Stimulated activated CD8-positive, alpha-beta memory T cell treated with anti-CD3 and anti-CD28 coated beads, Interleukin-2, amount 100 ng/mL, for 1 hour (primary cell): ENCODE results near the gene CTSA.
A peak's percentile ranks its signal among the peaks of the same experiment; 100 is the strongest.
"Not testable (repeated sequence)": the region's sequence is repeated elsewhere in the genome, so short reads cannot be mapped to it uniquely, and the experiment has no call there.

ENCODE experiments used
- DNase-seq, 2 donors: peaks; one replicate each; pipeline ENCODE4 v3.0.0-alpha.2; 2020; ENCODE audit warnings: low read depth in 2 of 2

The CTSA gene

GRCh38 chr20:45918182-45918737 lies 27.1 kb downstream of the CTSA start:
- no peak for DNase-seq

GRCh38 chr20:45918779-45919537 lies 27.8 kb downstream of the CTSA start:
- no peak for DNase-seq

GRCh38 chr20:45919542-45920399 lies 28.6 kb downstream of the CTSA start:
- DNase-seq = no peak

GRCh38 chr20:45920462-45921336 lies 29.6 kb downstream of the CTSA start:
- DNase-seq = no peak

- DNase-seq = no peak
These were observed 30.4 kb downstream of the CTSA start for GRCh38 chr20:45921337-45922189.

DNA sequence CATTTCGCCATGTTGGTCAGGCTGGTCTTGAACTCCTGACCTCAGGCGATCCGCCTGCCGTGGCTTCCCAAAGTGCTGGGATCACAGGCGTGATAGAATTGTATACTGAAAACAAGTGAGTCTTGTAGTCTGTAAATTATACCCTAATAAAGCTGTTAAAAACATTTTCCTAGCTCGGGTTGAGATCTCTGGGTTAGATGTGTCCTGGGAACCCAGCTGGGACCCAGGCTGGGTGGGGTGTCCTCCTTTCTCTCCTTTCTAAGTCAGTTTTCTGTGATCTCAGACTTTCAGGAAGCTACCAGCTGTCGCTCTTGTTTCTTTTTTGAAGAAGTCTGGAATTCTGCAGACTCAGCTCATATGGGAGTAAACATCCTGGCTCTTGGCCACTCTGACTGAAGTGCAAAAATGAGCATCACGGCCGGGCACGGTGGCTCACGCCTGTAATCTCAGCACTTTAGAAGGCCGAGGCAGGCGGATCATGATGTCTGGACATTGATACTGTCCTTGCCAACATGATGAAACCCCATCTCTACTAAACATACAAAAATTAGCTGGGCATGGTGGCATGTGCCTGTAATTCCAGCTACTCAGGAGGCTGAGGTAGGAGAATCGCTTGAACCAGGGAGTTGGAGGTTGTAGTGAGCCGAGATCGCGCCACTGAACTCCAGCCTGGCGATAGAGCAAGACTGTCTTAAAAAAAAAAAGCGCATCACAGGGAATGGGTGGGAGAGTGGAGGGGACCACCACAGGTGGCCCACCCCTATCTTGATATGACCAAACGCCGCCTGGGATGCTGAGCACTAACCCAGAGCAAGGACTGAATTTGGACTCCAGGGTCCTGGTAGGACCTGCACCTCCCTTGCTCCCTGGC lies 33.5 kb downstream of the CTSA start:
- DNase-seq = no peak

- DNase-seq = no peak
These were observed 34.8 kb downstream of the CTSA start for GRCh38 chr20:45925821-45926506.

- DNase-seq = no peak
These were observed 35.6 kb downstream of the CTSA start for GRCh38 chr20:45926731-45927070.

GRCh38 chr20:45927071-45927878 lies 36.1 kb downstream of the CTSA start:
- no peak for DNase-seq

DNA sequence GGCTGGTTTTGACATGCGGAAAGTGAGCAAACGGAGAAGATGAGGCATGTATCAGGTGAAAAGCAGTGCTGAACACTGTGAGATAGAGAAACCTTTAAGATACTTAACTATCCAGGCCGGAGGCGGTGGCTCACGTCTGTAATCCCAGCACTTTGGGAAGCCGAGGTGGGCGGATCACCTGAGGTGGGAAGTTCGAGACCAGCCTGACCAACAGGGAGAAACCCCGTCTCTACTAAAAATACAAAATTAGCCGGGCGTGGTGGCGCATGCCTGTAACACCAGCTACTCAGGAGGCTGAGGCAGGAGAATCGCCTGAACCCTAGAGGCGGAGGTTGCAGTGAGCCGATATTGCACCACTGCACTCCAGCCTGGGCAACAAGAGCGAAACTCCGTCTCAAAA lies 40.5 kb downstream of the CTSA start:
- DNase-seq = not testable (repeated sequence)

GRCh38 chr20:45933266-45934045 lies 42.3 kb downstream of the CTSA start:
- peak; percentile 21 to 25 for DNase-seq

DNA sequence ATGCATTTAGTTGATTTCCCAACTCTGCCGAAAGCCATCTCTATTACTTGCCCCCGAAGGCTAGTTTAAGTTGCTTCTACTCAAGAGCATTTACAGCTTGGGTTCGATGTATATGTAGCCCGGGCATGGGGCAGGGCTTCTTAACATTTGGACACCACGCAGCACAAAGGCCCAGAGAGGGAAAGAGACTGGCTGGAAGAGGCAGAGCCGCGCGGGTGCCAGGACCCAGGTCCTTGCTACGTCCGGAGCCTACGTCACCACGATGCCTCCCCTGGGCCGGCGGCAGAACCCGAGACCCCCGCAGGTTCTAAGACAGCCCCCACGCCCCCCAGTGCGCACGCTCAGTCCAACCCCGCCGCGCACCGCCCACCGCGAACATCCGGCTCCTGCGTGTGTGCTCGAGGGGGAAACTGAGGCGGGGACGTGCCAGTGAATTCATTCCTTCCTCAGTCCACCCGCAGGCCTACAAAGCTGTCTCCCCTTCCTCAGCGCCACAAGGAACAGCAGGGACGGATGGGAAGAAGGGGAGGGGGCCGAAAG lies 43.0 kb downstream of the CTSA start:
- no peak for DNase-seq

DNA sequence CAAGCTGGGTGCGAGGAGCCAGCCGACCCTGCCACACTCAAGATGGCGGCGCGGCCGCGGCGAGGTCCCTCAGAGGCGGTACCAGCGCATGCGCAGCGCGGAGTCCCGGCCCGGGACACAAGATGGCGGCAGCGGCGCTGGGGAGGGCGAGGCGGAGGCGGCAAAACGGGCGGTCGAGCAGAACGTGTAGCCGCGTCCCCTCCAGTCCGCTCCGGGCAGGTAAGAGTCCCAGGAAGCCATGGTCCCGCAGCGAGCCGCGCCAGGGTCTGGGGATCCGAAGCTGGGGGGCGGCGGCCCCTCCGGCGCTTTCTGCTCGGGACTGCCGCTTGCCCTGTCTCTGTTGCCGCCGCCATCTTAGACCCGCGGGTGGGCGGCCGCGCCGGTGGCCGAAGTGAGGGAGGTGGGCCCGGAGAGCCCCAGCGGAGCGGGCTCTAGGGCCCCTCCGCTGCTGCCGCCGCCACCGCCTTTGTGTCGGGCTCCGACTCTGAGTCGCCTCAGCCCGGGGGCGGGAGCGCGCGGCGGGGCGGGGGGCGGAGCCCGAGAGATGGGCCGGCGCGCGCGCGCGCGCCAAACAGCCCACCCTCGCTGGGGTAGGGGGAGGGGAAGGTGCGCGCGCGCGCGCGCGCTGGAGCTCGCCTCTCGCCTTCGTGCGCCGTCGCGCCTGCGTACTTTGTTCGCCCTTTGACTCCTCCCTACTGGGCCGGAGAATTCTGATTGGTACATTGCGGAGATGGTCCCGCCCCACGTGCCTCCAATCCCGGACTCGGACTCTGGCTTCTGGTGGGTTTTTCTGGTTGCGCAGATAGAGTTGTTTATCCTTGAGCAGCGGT lies 43.7 kb downstream of the CTSA start, which contains the start of gene PCIF1:
TSS of gene PCIF1 (plus strand) at position 98 of the 830 bp plus-strand sequence. CDS start 4,317 bp downstream, outside the sequence.
- peak; percentile 98 for DNase-seq

DNA sequence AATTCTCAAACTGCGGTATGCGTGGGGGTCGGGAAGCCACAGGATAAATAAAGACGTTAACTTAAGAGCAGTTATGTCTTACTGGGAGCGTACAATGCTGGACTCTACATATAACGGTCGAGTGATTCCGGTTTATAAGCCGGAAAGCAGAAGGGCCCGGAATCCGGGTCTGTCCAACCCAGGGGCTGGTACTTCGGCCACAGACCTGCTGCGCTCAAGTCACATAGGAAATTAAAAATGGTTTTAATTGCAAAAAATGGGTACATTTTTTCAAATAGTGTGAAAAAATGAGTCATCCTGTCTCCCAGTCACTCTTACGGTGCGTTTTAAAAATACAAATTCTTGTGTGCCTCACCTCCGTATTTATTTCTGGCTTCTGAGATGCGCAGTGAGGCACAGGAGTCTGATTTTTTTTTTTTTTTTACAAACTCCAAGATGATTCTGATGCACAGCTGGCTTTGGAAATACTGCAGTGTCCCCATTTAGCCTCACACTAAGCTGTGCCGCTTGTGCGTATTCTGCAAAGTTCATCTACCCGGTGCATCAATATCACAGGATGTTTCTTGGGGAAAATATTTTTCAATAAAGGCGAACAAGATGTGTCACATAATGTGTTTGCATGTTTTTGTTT lies 44.4 kb downstream of the CTSA start:
- DNase-seq = no peak

- no peak for DNase-seq
These were observed 46.6 kb downstream of the CTSA start for GRCh38 chr20:45937765-45938164.
